GM18951 (cell line): ENCODE measurements around the gene PTPRN2.
"Not testable (repeated sequence)": the region's sequence is repeated elsewhere in the genome, so short reads cannot be mapped to it uniquely, and the experiment has no call there.

Experiments used
- POLR2A ChIP-seq: IDR thresholded peaks from 4 replicates; pipeline ENCODE4 v1.6.1; 2011; ENCODE audit warnings: mild to moderate bottlenecking; ENCODE audit not compliant: insufficient read length, insufficient read depth; ENCODE audit errors: extremely low read depth
- in situ Hi-C: fragments of 300-500 bp; cut with MboI; formaldehyde crosslinking; loops from one replicate; pipeline ENCODE4 v1.12.0; 2022; ENCODE audit warnings: low sequenced_read_pairs, mixed read lengths, inconsistent platforms; ENCODE audit not compliant: unreplicated experiment

PTPRN2 gene

DNA sequence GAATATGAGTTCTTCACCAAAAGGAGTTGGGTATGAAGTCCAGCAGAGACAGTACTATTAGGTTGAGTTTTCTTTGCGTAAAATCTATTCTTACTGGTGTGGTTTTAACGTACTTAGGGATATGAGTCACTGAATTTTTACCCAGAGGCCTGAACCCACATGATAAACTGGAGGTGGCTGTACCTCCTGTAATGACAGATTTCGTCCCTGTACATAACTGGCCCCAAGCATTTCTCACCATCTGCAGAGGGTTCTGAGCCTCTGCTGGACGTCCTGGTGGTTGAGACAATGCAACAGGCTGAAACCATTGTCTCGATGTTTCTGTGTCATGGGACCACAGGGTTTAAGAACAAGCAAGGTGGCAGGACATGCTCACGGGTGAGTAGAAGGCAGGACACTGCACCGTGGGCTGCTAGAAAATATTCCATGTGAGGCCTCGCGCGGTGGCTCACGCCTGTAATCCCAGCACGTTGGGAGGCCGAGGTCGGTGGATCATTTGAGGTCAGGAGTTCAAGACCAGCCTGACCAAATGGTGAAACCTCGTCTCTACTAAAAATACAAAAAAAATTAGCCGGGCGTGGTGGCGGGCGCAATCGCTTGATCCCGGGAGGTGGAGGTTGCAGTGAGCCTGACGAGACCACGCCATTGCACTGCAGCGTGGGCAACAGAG, 1017.0 kb downstream of the PTPRN2 start:
- in situ Hi-C loops: no loop called here
- no peak for TF ChIP-seq POLR2A

DNA sequence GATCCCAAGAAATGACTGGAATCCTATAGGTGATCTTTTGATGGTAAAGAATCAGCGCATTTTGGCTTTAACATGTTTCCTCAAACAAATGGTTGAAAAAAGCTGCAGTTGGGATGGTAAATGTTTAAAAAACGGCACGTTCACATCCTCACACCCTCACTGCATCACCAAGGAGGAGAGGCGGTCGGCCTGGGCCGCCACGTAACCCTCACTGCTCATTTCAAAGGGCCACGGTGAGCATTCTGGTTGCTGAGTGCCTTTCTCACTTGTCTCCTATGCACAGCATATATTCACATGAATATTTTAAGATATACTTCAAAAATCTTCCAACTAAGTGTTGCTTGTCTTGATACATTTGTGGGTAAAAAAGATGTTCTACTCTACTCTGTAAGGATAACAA, 1017.7 kb downstream of the PTPRN2 start:
- no peak for TF ChIP-seq POLR2A
- in situ Hi-C loops: no loop called here

DNA sequence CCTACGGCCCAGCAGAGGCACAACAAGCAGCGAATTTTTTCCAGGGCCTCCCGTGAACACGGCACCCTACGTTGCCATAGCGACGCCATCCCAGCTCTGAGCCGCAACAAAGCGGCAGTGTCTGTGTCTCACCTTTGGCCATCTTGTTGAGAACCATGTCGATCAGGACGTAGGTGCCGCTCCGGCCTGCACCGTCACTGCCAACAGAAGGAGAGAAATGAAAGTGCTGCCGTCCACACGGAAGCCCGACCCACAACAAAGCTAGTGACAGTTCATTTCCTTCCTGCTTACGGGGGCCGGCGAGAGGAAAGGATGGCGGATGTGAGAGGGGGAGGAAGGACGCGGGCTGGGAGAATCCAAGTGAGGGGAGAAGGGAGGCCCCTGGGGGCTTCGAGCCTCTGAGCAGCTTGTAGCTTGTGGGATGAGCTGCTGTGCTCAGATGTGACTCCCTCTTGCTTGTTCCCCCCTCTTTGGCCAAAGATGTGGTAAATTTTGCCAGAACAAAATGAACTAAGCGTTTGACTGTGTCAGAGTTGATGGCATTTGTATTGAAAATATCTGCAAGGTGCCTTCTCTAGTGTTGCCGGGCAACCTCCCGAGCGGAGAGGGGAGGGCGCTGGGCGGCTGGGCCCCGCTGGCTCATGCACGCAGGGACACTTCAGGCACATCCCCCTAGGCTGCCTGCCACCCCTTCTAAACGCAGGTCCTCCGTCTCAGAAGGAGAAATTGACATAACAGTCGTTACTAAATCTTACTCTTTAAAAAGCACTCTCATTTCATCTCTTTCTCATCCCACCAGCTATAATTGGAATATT, 1018.6 kb downstream of the PTPRN2 start:
- in situ Hi-C loops: no loop called here
- TF ChIP-seq POLR2A: no peak

DNA sequence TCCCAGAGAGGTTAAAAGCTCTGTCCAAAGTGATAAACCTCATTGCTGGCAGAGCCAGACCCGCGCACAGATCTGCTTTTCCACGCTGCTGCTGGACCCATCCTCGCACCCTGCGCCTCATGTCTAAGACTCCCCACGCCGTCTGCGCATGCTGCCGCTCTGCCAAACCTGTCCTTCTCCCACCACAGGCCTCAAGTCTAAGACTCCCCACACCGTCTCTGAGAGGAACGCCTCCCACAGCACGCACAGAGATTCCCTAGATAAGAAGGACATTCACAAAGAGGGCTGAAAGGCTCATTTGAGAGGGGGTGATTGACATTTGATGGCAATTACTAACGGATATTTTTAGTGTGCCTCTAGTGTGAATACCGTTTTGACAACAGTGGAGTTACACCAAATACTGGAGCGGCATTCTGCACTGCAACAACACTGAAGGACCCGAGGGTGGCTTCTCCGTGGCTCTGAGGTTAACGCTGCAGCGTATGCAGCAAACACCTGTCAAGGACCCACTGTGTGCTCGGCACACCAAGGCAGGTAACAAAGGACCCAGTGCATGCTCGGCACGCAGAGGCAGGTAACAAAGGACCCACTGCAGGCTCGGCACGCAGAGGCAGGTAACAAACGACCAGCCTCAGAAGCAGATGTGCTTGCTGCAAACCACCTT, 1019.4 kb downstream of the PTPRN2 start:
- TF ChIP-seq POLR2A: no peak
- in situ Hi-C loops: no loop called here

DNA sequence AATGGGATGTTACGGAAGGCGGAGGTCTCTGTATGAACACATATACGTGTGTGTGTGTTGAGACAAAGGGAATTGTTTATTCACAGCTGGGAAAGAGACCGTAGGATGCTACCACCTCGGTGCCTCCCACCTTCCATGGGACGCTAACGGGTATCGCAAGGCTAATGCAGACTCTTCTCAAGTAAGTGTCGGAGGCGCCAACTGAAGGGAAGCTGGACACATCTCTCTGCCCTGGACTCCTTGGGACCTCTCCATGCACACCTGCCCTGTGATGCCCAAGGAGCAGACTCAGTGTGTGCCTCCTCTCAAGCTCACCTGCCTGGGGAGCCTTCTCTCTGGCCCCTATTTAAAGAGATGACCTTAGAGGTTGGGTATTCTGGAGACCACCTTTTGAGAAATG, 1020.0 kb downstream of the PTPRN2 start:
- TF ChIP-seq POLR2A: no peak
- in situ Hi-C loops: no loop called here

DNA sequence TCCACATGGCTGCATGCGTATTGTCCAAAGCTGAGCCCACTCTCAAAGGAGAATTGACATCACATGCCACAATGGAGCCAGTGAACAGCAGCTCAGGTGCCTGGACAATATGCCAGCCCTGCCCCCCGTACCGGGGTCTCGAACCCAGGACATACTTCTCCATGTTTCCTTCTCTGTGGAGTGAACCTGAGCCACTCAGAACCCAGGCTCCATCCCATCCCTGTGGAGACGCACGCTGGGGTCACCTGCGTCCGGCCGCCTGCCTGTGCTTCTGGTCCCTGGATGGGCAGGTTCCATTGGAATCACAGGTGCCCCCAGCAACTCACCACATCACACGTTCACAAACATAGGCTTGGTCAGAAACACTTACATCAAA, 1021.0 kb downstream of the PTPRN2 start:
- in situ Hi-C loops: no loop called here
- no peak for TF ChIP-seq POLR2A

DNA sequence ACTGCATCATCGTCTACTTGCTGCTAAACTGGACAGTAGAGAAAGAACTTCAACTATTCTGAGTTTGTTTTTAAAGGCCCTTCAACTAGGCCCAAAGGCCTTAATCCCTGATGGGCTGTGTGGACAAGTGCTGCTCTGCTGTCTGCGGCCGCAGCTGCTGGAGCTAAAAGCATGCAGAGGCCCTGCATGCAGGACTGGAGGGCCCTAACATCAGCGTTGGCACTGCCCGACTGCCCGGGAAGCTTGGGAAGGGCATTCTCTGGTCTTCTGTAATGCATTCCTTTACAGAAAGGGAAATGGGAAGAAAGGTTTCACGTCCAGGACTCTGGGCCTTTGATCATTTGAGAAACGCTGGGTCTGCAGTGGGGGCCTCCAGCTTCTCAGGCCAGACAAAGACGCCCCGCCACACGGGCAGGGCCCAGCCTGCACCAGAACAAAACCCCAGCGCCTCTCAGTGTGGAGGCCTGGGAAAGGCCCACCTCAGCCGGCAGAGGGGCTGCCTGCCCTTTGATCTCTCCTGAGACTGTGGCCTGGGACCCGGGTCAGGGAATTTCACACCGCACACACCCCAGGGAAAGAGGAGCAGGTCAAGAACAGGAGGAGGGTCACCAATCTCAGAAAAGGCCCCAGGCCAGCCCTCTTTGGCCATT, 1021.5 kb downstream of the PTPRN2 start:
- no peak for TF ChIP-seq POLR2A
- in situ Hi-C loops: no loop called here

DNA sequence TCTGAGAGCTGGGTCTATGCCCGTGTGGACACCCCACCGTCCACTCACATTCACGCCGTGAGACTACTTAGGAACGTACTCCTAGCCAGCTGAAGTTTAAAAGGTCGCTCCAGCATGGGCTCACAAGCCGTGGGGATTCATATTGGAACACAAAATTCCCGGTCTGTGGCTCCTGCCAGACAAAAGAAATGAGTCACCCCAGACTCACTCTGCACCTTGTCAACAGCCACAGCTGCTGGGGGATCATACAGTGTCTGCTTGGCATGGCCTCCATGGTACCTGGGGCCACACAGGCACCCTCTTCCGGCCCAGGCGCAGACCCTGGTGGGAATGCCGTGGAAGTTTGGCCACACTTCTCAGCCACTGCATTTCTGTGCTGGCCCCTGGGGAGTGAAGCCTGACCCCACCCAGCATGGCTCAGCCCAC, 1022.4 kb downstream of the PTPRN2 start:
- TF ChIP-seq POLR2A: no peak
- in situ Hi-C loops: no loop called here

DNA sequence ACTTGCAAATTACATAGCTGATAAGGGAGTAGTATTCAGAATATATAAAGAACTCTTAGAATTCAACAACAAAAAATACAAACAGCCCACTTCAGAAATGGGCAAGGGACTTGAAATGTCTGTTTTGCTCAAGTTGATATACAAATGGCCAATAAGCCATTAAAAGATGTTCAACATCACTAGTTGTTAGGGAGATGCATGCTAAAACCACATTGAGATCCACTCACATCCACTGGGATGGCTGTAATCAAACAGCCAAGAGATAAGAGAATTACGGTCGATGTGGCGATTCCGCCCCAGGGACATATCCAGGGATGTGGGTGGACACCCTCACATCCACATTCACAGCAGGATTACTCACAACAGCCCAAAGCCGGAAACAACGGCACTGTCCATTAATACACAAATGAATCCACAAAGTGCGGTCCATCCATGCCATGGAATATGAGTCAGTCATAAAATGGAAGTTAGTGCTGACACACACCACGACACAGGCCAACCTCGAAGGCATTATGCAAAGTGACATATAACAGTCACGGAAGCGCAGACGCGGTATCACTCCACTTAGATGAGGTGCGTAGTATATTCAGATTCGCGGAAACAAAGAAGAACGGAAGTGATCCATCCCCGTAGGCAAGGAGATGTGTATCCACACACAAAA, 1023.0 kb downstream of the PTPRN2 start:
- TF ChIP-seq POLR2A: no peak
- in situ Hi-C loops: no loop called here

DNA sequence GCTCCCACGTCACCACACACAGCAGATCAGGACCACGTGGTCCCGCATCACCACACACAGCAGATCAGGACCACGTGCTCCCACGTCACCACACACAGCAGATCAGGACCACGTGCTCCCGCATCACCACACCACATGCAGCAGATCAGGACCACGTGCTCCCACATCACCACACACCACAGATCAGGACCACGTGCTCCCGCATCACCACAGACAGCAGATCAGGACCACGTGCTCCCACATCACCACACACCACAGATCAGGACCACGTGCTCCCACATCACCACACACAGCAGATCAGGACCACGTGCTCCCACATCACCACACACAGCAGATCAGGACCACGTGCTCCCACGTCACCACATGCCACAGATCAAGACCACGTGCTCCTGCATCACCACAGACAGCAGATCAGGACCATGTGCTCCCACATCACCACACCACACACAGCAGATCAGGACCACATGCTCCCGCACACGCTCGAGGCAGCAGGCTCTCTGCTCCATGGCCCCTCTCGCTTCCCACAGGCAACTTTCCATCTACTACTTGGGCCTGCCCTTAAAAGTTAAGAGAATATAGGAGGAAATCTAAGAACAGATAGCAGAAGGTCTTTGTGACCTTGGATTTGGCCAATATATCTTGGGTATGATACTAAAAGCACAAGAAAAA, 1024.0 kb downstream of the PTPRN2 start:
- in situ Hi-C loops: not testable (repeated sequence)

DNA sequence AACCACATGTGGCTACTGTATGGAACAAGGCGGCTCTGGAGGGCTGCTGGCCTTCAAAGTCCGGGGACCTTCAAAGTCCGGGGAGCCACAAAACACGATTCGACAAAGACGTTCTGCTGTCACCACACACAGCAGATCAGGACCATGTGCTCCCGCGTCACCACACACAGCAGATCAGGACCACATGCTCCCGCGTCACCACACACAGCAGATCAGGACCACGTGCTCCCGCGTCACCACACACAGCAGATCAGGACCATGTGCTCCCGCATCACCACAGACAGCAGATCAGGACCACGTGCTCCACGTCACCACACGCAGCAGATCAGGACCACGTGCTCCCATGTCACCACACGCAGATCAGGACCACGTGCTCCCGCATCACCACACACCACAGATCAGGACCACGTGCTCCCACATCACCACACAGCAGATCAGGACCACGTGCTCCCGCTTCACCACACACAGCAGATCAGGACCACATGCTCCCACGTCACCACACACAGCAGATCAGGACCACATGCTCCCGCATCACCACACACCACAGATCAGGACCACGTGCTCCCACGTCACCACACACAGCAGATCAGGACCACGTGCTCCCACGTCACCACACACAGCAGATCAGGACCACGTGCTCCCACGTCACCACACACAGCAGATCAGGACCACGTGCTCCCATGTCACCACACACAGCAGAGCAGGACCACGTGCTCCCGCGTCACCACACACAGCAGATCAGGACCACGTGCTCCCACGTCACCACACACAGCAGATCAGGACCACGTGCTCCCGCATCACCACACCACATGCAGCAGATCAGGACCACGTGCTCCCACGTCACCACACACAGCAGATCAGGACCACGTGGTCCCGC, 1024.9 kb downstream of the PTPRN2 start:
- in situ Hi-C loops: not testable (repeated sequence)
